HG03103 (cell line): ENCODE data around the gene LRIG2.
A peak's percentile ranks its signal among the peaks of the same experiment; 100 is the strongest.
"Not testable (repeated sequence)": the region's sequence is repeated elsewhere in the genome, so short reads cannot be mapped to it uniquely, and the experiment has no call there.

ENCODE experiments used
- ATAC-seq: cut with Tn5 transposase; IDR thresholded peaks from one replicate; pipeline ENCODE4 v1.9.1; 2021; ENCODE audit warnings: low read depth; ENCODE audit not compliant: unreplicated experiment

Gene LRIG2

DNA sequence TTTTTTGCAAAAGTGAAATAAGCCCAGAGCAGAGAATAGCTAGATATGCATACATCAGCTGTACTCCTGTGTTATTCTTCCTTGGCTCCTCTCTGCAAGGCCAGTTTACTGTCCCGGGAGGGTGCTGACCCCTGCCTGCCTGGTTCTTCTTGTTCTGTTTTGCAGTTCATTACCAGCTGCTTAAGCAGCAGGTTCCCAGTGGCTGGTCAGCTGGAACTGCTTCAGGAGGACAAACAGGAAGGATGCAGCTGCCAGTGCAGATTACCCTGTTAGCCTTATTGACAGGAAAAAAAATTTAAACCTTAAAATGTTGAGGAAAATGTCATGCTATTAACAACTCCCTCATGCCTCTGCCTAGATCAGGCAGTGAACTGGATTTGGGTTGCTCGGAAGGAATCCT lies 16.0 kb upstream of the LRIG2 start:
- no peak for ATAC-seq

DNA sequence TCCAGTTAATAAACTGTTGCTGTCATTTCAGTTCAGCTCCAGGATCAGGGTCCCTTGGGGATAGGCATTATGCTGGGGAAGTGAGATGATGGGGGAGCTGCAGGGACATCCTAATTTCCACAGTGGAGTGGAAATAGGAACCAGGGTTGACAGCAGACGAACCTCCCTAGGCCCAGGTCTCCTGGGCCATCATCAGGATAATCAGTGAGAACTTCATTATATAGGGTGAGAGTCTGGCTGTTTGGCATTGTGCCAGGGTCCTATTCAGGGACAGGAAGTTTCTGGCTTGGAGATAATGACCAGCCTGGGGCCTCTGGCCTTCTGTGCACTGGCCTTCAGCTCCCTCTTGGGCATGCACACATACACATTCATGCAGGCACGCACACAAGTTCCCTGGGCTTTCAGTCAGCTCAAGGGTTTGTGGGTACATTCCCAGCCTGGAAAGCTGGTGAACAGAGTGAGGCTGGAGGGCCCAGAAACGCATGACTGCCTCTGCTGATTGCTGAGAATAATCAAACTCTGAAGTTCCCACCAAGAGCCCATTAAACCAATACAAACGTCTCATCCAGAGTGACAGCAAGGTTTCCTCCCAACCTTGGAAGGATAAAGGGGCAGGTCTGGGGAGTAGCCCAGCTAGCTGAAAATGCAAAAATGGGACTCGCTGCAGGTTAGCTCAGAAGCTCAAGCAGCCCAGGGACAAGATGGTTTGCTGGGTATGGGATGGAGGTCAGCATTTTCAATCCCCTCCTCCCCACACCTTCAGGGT lies 13.9 kb upstream of the LRIG2 start:
- no peak for ATAC-seq

DNA sequence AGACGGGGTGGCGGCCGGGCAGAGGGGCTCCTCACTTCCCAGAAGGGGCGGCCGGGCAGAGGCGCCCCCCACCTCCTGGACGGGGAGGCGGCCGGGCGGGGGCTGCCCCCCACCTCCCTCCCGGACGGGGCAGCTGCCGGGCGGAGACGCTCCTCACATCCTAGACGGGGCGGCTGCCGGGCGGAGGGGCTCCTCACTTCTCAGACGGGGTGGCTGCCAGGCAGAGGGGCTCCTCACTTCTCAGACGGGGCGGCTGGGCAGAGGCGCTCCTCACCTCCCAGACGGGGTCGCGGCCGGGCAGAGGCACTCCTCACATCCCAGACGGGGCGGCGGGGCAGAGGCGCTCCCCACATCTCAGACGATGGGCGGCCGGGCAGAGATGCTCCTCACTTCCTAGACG lies 9.5 kb upstream of the LRIG2 start:
- ATAC-seq: not testable (repeated sequence)

DNA sequence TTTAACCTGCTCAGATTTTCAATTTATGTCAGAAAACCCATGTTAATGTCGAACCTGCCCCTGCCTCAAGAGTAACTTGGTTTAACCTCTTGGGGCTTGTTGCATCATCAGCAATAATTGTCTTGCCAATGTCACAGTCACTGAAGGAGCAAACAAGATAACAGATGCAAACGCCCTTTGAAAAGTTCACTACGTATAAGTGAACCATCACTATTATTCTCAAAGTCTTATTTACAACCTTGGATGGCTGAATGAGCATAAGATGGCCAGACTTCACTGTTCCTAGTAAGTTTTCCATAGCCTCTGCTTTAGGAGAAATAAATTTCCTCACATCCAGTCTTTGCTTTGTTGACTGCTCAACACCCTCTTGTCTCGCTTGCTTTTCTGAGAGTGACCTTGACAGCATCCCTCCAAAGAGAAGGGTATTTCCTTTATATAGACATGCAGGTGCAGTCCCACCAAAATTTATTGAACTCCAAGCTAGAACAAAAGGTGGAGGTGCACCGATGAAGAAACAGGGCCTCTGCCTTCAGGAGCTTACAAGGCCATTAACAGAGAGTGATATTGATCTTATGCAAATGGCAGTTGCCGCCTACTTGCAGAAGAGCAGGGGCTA lies 749 bp upstream of the LRIG2 start:
- ATAC-seq: no peak

DNA sequence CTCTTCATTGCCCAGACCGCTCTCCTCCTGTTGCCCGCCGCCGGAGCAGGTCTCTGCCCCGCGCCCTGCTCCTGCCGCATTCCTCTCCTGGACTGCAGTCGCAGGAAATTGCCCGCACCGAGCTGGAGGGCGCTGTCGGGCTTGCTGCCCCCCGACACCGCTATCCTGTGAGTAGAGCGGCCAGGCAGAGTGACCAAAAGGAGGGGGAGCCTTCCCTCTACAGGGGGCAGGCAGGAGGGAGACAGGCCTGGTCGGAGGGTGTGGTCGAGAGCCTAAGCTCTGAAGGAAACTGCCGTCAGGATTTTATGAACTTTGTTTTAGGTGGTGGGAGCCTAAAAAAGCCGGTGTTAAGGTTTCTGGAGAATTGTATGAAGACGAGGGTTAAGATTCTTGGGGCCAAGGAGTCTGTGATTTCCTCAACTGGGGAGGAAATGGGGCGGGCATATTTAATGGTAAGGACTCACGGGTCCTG lies 517 bp downstream of the LRIG2 start:
- peak; percentile 14 for ATAC-seq

DNA sequence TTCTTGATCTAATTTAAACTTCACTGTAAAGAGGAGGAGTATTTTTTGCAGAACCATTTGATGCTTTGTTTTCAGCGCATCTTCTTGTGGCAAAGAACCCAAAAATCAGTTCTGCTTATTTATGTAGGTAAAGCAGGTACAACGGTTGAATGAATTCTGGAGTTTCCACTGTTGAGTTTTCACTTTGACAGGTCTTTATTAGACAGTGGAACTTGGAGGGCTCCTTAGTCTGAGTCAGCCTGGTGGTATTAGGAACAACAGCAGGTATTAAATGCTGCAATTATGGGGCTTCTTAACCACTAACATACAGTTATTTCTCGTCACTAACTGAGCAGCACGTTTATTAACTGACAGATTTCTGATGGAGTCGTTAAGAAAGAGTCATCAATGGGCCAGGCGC lies 1.2 kb downstream of the LRIG2 start:
- no peak for ATAC-seq

DNA sequence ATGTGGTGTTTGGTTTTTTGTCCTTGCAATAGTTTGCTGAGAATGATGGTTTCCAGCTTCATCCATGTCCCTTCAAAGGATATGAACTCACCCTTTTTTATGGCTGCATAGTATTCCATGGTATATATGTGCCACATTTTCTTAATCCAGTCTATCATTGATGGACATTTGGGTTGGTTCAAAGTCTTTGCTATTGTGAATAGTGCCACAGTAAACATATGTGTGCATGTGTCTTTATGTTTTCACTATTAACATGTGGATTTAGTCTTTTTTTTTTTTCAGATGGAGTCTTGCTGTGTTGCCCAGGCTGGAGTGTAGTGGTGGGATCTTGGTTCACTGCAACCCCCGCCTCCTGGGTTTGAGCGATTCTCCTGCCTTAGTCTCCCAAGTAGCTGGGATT lies 5.0 kb downstream of the LRIG2 start:
- ATAC-seq: not testable (repeated sequence)

DNA sequence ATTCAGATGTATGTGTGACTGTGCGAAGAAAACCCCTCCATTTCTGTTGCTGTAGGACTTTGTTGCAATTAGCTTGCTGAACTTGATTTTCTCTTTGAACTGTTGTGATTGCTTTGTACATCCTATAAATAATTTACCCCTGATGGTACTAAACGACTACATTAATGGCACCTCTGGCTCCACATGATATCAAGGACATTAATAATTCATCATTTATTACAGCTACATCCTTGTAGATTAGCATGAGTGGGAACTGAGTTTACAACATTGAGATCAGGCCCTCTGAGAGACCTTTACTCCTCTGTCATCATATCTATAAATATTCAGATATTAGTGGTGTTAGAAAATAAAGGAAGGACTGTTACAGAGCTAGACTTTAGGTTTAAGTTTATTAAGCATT lies 13.5 kb downstream of the LRIG2 start:
- ATAC-seq: no peak

DNA sequence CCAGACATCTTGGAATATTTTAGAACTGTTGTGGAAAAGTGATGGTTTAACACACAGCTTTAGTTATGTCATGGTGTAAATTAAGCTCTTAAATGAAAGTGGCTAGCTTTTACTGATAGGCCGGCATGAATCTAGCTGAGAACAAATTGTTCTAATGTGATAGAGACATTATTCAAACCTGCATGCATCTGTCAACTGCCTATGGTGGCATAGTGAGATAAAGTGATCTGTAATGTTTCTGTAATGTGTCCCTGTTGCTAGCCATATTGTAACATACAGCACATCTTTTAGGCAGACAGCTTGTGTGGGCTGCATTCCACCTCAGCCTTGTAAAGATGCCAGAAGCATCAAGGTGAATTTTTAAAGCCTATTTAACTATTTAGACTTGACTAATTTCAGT lies 16.0 kb downstream of the LRIG2 start:
- ATAC-seq: no peak

DNA sequence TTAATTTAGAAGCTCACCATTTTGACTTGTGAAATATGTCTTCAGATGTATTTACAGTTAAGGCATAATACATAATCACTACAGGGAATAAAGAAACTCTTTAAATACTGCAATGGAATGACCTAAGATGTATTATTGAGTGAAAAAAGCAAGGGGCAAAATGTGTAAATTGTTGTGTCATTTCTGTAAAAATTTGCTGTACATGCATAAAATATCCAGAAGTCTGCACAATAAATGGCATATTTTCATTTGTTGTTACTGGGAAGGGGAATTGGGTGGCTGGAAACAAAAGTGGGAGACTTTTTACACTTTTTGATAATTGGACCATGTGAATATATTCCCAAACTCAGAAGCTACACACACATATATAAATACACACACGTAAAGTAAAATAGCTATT lies 17.1 kb downstream of the LRIG2 start:
- no peak for ATAC-seq

DNA sequence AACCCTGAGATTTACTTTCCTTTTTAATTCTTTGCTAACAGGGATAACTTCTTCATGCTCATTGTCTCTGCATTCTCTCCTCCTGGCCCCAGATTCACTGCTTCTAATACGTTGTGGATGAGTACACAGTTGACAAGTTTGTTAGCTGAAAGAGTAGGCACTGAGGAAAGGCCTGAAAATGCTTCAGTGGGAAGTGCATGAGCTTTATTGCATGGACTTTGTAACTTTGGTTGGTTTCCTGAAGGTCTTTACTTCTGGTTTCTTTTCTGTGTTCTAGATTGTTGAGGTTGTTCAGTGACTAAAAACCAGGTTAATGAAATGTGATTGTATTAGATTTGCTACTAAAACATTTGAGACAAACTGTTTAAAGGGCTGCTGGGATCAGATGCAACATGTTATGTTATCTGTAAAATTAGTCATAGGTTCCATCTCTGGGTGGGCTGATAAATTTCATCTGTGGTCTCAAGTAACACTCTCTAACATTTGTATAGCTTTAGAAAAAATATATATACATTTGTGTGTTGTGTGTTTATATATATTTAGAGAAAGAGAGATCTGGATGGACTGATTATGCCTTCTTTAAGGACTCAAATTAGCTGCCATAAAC lies 19.1 kb downstream of the LRIG2 start:
- no peak for ATAC-seq

DNA sequence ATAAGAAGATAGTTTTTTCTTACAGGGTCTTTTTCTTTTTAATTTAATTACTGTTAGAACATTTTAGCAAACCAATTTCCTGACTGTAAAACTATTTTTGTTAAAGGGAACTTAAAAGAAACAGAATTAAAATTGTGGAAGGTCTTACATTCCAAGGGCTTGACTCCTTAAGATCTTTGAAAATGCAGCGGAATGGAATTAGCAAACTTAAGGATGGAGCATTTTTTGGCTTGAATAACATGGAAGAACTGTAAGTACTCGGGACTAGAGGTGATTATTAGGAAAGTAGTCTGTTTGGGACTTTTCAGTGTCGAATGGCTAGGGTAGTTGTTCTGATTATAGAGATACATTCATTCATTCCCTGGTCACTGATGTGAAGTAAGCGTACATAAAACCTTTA lies 21.5 kb downstream of the LRIG2 start:
- ATAC-seq: no peak

DNA sequence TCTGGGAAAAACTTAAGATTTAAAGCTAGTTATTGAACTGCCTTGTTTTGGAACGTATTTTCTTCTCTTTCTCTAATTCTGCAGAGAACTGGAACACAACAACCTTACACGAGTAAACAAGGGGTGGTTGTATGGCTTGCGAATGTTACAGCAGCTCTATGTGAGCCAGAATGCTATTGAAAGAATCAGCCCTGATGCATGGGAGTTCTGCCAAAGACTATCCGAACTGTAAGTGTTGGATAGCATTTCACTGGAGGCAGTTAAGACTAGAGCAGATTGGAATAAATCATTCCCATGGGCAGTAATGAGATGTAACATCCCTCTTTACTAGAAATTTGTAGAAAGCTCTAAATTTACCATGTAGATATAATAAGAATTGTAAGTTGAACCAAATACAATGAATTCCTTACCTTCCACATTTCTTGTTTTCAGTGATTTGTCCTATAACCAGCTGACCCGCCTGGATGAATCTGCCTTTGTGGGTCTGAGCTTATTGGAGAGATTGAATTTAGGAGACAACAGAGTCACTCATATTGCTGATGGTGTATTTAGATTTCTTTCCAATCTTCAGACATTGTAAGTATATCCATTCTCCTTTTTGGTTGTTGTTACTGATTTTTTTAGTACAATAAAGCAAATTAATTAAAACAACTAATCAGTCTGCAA lies 22.9 kb downstream of the LRIG2 start:
- no peak for ATAC-seq

DNA sequence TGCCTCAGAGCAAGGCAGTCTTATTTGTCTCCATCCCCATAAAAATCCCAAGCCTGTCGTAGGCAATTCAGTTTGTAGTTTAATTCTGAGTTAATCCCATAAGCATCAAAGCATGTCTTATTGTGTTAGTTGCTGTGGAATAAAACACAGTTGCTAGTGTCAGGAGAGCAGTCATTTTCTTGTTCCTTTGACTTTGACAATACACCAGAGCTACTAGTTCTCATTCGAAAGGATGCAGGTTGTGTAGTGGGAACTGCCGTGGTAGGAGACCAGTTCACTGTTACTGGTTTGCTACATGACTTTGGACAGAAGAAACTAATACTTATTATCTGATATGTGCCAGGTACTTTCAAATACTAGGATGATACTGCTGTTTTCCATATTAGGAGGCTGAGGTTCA lies 23.5 kb downstream of the LRIG2 start:
- no peak for ATAC-seq

DNA sequence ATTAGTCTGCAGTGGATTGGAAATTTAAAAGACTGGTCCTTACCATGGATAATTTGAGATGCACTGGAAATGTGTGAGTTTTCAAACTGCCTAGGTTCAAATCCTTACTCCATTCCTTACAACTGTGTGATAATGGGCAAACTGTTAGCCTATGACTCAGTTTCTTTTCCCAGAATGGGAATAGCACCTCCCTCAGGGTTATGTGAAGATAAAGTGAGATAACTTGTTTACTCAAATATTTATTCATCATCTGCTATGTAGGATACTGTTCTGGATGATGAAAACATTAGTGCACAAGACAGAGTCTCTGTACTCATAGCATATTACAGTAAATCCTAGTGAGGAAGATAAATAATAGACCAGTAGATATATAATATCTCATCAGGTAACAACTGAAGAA lies 28.6 kb downstream of the LRIG2 start:
- no peak for ATAC-seq

DNA sequence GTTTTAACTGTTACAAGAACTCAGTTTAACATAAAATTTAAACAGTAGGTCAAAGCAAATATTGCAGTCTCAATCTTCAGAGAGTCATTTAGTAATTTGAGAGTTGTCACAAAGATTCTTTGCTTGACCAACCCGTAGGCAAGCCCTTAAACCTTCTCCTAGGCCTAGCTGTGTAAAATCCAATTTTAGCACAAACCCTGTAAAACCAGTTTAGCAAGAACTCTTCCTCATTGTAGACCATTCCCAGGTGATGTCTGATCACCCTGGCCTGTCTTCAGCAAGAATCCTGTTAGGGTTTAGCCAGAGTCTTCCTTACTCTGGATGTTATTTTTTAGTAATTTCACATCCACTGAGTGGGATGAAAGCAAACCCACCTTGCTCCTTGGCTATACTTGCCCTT lies 30.1 kb downstream of the LRIG2 start:
- ATAC-seq: no peak

DNA sequence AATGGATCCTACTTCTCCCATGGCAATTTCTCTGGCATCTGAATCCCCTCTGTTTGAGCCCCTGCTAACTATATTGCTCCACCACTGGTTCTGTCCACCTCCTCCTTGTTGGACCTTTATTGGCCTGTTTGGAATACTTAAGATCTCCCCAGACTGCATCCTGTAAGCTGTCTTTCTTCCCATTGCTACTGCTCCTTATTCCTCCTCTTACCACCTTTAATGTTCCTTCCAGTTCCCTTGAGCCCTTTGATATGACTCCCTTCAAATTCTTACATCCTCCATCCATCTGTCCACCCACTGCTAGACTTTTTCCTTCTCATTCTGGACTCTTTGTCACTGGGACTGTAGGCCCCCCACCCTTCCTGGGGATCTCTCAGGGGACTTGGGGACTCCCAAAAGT lies 31.0 kb downstream of the LRIG2 start:
- ATAC-seq: no peak

DNA sequence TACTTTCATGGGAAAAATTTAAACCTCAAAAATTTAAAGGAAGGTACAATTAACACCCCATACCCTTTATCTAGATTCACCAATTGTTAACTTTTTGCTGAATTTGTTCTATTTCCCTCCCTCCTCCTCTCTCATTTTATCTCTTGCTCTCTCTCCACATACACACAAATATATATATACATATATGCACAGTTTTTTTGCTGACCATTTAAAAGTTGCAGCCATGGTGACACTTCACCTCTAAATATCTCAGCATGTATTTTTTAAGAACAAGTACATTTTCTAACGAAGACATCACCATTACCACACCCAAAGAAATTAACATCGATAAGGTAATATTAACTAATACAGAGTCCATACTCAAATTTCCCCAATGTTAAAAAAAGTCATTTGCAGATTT lies 33.9 kb downstream of the LRIG2 start:
- ATAC-seq: no peak

DNA sequence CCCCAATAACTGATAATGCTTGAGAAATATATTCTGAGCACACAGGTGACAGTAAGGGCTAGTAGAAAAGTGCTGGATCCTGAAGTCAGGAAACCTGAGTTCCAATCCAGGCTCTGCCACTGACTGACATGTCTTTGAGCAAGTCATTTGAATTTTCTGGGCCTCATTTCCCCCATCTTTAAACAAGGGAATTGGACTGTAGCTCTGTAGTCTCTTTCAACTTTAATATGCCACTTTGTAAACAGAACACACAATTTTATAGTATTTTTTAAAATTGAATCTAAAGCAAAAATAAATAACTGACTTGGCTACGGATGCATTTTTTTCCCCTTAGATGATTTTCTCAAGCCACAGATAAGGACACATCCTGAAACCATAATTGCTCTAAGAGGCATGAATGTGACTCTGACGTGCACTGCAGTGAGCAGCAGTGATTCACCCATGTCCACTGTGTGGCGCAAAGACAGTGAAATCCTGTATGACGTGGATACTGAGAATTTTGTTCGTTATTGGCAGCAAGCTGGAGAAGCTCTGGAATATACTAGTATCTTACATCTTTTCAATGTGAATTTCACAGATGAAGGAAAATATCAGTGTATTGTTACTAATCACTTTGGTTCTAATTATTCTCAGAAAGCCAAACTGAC lies 37.0 kb downstream of the LRIG2 start:
- no peak for ATAC-seq

DNA sequence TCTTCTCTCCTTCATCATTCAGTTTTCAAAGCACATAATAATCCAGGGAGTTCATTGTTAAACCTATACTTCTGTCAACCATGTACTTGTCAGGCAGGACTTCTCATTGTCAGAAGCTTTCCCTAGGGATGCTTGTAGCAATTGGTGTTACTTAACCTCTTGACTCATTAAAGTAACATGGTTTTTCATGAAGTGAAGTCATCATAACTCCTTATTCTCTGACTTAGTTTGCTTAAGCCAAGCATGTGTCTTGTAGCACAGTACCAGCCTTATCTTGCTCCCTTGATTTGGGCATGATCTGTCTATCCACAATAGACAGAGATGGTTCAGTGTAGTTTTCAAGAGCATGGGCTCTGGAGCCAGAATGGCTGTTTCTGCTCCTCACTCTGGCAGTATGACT lies 45.3 kb downstream of the LRIG2 start:
- no peak for ATAC-seq

DNA sequence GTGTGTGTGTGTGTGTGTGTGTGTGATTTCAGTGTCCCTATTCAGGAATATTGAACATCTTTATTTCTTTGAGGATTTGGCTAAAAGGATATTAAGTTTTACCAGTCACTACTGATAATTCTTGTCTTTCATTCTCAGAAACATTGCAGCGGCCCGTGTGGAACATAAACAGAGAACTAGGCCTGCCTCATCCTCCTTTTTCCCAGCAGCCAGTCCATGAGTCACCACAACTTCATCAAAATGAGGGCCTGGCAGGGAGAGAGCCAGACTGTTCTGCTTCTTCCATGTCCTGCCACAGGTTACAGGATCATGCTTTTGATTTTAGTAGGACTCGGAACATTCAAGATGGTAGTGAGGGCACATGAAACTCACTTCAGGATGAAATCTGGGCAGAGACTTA lies 50.7 kb downstream of the LRIG2 start:
- ATAC-seq: no peak
